ENCODE data around the gene ING1. TPM values are rescaled to one million over a fixed set of nuclear protein-coding genes. Genes with fewer than 3 reads are reported as not detected.
A peak's percentile ranks its signal among the peaks of the same experiment; 100 is the strongest.
"Not testable (repeated sequence)": the region's sequence is repeated elsewhere in the genome, so short reads cannot be mapped to it uniquely, and the experiment has no call there.

Gene ING1
- total and polyA plus RNA-seq, 2 donors (not counting 1 experiment from before 2014, with no cell fraction given): 29.1 to 34.2 TPM

- H3K36me3 ChIP-seq (replicated peaks in 1 of 2; ENCODE audit: control extremely low read depth in 1 of 2, control insufficient read depth in 1 of 2, extremely low read depth in 1 of 2, insufficient read depth in 2 of 2, low read length in 1 of 2): peaks cover 2 to 29% of the 10 kb centered on the region in 2 experiments
- DNase-seq (no peak), ATAC-seq (ENCODE audit: low read depth) (no peak)
- CTCF ChIA-PET: no interaction called here
- 100% methylated on average over 2 of the region's 5 CpGs for WGBS (ENCODE audit: insufficient coverage)
- peaks cover 48% of the 10 kb centered on the region for H4K20me1 ChIP-seq (ENCODE audit: control insufficient read depth, insufficient read depth, low read length, poor library complexity, severe bottlenecking)
- H2AFZ ChIP-seq (ENCODE audit: insufficient read depth, low read depth, low read length, poor library complexity, severe bottlenecking): no peak overlapping the region
- no peak overlapping the region for H3K4me3 Mint-ChIP-seq
- H3K4me1 Mint-ChIP-seq: peaks cover 23% of the 10 kb centered on the region
- no peak overlapping the region for H3K9ac ChIP-seq (ENCODE audit: low read length)
- H3K79me2 ChIP-seq (ENCODE audit: control insufficient read depth, insufficient read depth, low read length): peaks cover 82% of the 10 kb centered on the region
- H3K4me3 ChIP-seq (ENCODE audit: control extremely low read depth in 1 of 5, extremely low read depth in 1 of 5, insufficient read depth in 1 of 5, low read depth in 2 of 5, low read length in 4 of 5): no peak overlapping the region
- H3K27ac ChIP-seq (ENCODE audit: low read length in 2 of 2): no peak overlapping the region
- no peaks in the 10 kb centered on the region for H3K27me3 Mint-ChIP-seq
- no peaks in the 10 kb centered on the region for H3K27me3 ChIP-seq (replicated peaks in 1 of 4; ENCODE audit: control extremely low read depth in 1 of 4, control insufficient read depth in 3 of 4, insufficient read depth in 4 of 4, low read length in 3 of 4)
- H3K9me3 ChIP-seq (ENCODE audit: control extremely low read depth in 1 of 3, control insufficient read depth in 2 of 3, insufficient read depth in 1 of 3, low read length in 2 of 3): peaks cover 0 to 10% (median 0%) of the 10 kb centered on the region in 3 donors
- intact Hi-C loops (cut with micrococcal nuclease): no loop called here
- no peaks in the 10 kb centered on the region for H3K9me3 Mint-ChIP-seq (ENCODE audit: insufficient read depth)
- H3K4me1 ChIP-seq (ENCODE audit: control insufficient read depth in 2 of 2, insufficient read depth in 2 of 2, low read length in 2 of 2): peaks cover 0 to 9% of the 10 kb centered on the region in 2 donors
- TF ChIP-seq CTCF (IDR thresholded peaks at IDR 0.05) (no peak), EZH2 (IDR thresholded peaks at IDR 0.05; ENCODE audit: borderline replicate concordance, insufficient read depth, low read depth, low read length, poor library complexity, severe bottlenecking) (no peak)
- no peak overlapping the region for H3K4me2 ChIP-seq (replicated peaks; ENCODE audit: low read depth, low read length, poor library complexity, severe bottlenecking)
- H3K27ac Mint-ChIP-seq: peak overlapping the region; percentile 37
- POLR2A ChIA-PET: no interaction called here
These were observed 9.5 kb downstream of the ING1 start for GRCh38 chr13:110722971-110723370.

- DNase-seq: no peak
- Histone ChIP-seq H3K4me3 (ENCODE audit: control extremely low read depth in 1 of 5, extremely low read depth in 1 of 5, insufficient read depth in 1 of 5, low read depth in 2 of 5, low read length in 4 of 5) (no peak overlapping the region), H3K4me1 (ENCODE audit: control insufficient read depth in 2 of 2, insufficient read depth in 2 of 2, low read length in 2 of 2) (peaks cover 0 to 6% of the 10 kb centered on the region in 2 donors), H4K20me1 (ENCODE audit: control insufficient read depth, insufficient read depth, low read length, poor library complexity, severe bottlenecking) (peaks cover 43% of the 10 kb centered on the region), H3K27ac (ENCODE audit: low read length in 2 of 2) (peak overlapping the region in 1 of 2 donors; percentile 4), H2AFZ (ENCODE audit: insufficient read depth, low read depth, low read length, poor library complexity, severe bottlenecking) (no peak overlapping the region), H3K4me2 (replicated peaks; ENCODE audit: low read depth, low read length, poor library complexity, severe bottlenecking) (no peak overlapping the region), H3K27me3 (replicated peaks in 1 of 4; ENCODE audit: control extremely low read depth in 1 of 4, control insufficient read depth in 3 of 4, insufficient read depth in 4 of 4, low read length in 3 of 4) (no peaks in the 10 kb centered on the region), H3K9me3 (ENCODE audit: control extremely low read depth in 1 of 3, control insufficient read depth in 2 of 3, insufficient read depth in 1 of 3, low read length in 2 of 3) (peaks cover 0 to 10% (median 0%) of the 10 kb centered on the region in 3 donors), H3K79me2 (ENCODE audit: control insufficient read depth, insufficient read depth, low read length) (peaks cover 79% of the 10 kb centered on the region), H3K36me3 (replicated peaks in 1 of 2; ENCODE audit: control extremely low read depth in 1 of 2, control insufficient read depth in 1 of 2, extremely low read depth in 1 of 2, insufficient read depth in 2 of 2, low read length in 1 of 2) (peaks cover 2 to 29% of the 10 kb centered on the region in 2 experiments), H3K9ac (ENCODE audit: low read length) (no peak overlapping the region)
- no peak overlapping the region for H3K27ac Mint-ChIP-seq
- H3K4me3 Mint-ChIP-seq: no peak overlapping the region
- ChIA-PET CTCF (interaction anchor here (0.7 kb wide), 1 partner anchor 15 kb away, joined by 3 read pairs; no protein-coding TSS in a partner anchor), POLR2A (interaction anchor here (0.7 kb wide), 1 partner anchor 89 kb away, joined by 3 read pairs; no protein-coding TSS in a partner anchor)
- H3K4me1 Mint-ChIP-seq: peaks cover 24% of the 10 kb centered on the region
- intact Hi-C loops (cut with micrococcal nuclease): no loop called here
- TF ChIP-seq EZH2 (IDR thresholded peaks at IDR 0.05; ENCODE audit: borderline replicate concordance, insufficient read depth, low read depth, low read length, poor library complexity, severe bottlenecking): no peak
- no peak for TF ChIP-seq CTCF (IDR thresholded peaks at IDR 0.05)
- H3K27me3 Mint-ChIP-seq: no peaks in the 10 kb centered on the region
- ATAC-seq (ENCODE audit: low read depth): no peak
- no peaks in the 10 kb centered on the region for H3K9me3 Mint-ChIP-seq (ENCODE audit: insufficient read depth)
- WGBS (ENCODE audit: insufficient coverage): 100% methylated on average over 3 of the region's 8 CpGs
These were observed 10.1 kb downstream of the ING1 start for GRCh38 chr13:110723598-110723997.

- H3K4me3 Mint-ChIP-seq; POLR2A ChIA-PET; H2AFZ ChIP-seq (ENCODE audit: insufficient read depth, low read depth, low read length, poor library complexity, severe bottlenecking); H3K4me1 ChIP-seq (ENCODE audit: control insufficient read depth in 2 of 2, insufficient read depth in 2 of 2, low read length in 2 of 2); H3K27me3 Mint-ChIP-seq; H3K9me3 ChIP-seq (ENCODE audit: control extremely low read depth in 1 of 3, control insufficient read depth in 2 of 3, insufficient read depth in 1 of 3, low read length in 2 of 3); DNase-seq; H3K9me3 Mint-ChIP-seq (ENCODE audit: insufficient read depth); H3K27me3 ChIP-seq (replicated peaks in 1 of 4; ENCODE audit: control extremely low read depth in 1 of 4, control insufficient read depth in 3 of 4, insufficient read depth in 4 of 4, low read length in 3 of 4); H3K27ac ChIP-seq (ENCODE audit: low read length in 2 of 2); ATAC-seq (ENCODE audit: low read depth); CTCF ChIA-PET; H3K4me2 ChIP-seq (replicated peaks; ENCODE audit: low read depth, low read length, poor library complexity, severe bottlenecking); intact Hi-C loops (cut with micrococcal nuclease); H3K4me3 ChIP-seq (ENCODE audit: control extremely low read depth in 1 of 5, extremely low read depth in 1 of 5, insufficient read depth in 1 of 5, low read depth in 2 of 5, low read length in 4 of 5); H3K9ac ChIP-seq (ENCODE audit: low read length): not testable (repeated sequence)
- Histone ChIP-seq H4K20me1 (ENCODE audit: control insufficient read depth, insufficient read depth, low read length, poor library complexity, severe bottlenecking) (peaks cover 19% of the 10 kb centered on the region), H3K79me2 (ENCODE audit: control insufficient read depth, insufficient read depth, low read length) (peaks cover 77% of the 10 kb centered on the region), H3K36me3 (replicated peaks in 1 of 2; ENCODE audit: control extremely low read depth in 1 of 2, control insufficient read depth in 1 of 2, extremely low read depth in 1 of 2, insufficient read depth in 2 of 2, low read length in 1 of 2) (peaks cover 0 to 12% of the 10 kb centered on the region in 2 experiments)
- Mint-ChIP-seq H3K4me1 (peaks cover 27% of the 10 kb centered on the region), H3K27ac (peak overlapping the region; percentile 26)
- 90% methylated on average over 2 of the region's 6 CpGs for WGBS (ENCODE audit: insufficient coverage)
These were observed 12.7 kb downstream of the ING1 start for GRCh38 chr13:110726153-110726552.

All from B cell (primary cell).